ENCODE results near the gene PIAS4.

GRCh38 chr19:3990815-3991117, 16.8 kb upstream of the PIAS4 start:
- TF ChIP-seq EZH2 (IDR thresholded peaks at IDR 0.05; ENCODE audit: insufficient read depth, poor library complexity, severe bottlenecking) (no peak), EZH2phosphoT487 (IDR thresholded peaks at IDR 0.05; ENCODE audit: insufficient read depth, low read depth) (no peak)
